IPS DF 6.9 (cell line): Measurements from ENCODE around the gene LCE5A.
"Not testable (repeated sequence)": the region's sequence is repeated elsewhere in the genome, so short reads cannot be mapped to it uniquely, and the experiment has no call there.

Experiments
- DNase-seq: peaks from one replicate; pipeline ENCODE4 v3.0.0-alpha.2; 2013; ENCODE audit warnings: low read depth, low spot score
- H3K27ac ChIP-seq: one replicate; pipeline ENCODE4 v1.5.1; 2013; ENCODE audit warnings: low read length, control low read depth
- H3K27me3 ChIP-seq: 2 replicates; pipeline ENCODE4 v1.6.1; 2013; ENCODE audit warnings: mild to moderate bottlenecking, low read length; ENCODE audit not compliant: control insufficient read depth, insufficient read depth
- H3K36me3 ChIP-seq: 2 replicates; pipeline ENCODE4 v1.6.1; 2013; ENCODE audit warnings: low read length; ENCODE audit not compliant: control insufficient read depth, insufficient read depth
- H3K4me1 ChIP-seq: 2 replicates; pipeline ENCODE4 v1.6.1; 2013; ENCODE audit warnings: low read length; ENCODE audit not compliant: control insufficient read depth, insufficient read depth
- H3K4me3 ChIP-seq: 2 replicates; pipeline ENCODE4 v1.5.1; 2013; ENCODE audit warnings: mild to moderate bottlenecking, low read length
- H3K9me3 ChIP-seq: 2 replicates; pipeline ENCODE4 v1.6.1; 2013; ENCODE audit warnings: low read length, inconsistent platforms; ENCODE audit not compliant: control insufficient read depth, insufficient read depth
- WGBS: extraction: QIAGEN DNeasy Blood & Tissue Kit; methylation state at CpG from one replicate; pipeline ENCODE4 v1.1.7; 2013; ENCODE audit warnings: mixed read lengths, missing lambda C conversion rate; ENCODE audit not compliant: insufficient read length, insufficient coverage; 5-methylcytosine and 5-hydroxymethylcytosine counted together

Gene LCE5A

GRCh38 chr1:152510503-152510902, at the start of gene LCE5A:
Gene LCE5A (plus strand): TSS chr1:152510803. CDS start chr1:152511535, 732 bp downstream.
- no CpG with 5 or more reads among the region's 3 CpGs for WGBS
- H3K36me3 ChIP-seq: no peaks in the 10 kb centered on the region
- H3K4me3 ChIP-seq: no peak within 1 kb of the TSS

GRCh38 chr1:152461544-152461943, 49.1 kb upstream of the LCE5A start:
- Histone ChIP-seq H3K27me3 (no peaks in the 10 kb centered on the region), H3K4me1 (no peaks in the 10 kb centered on the region), H3K9me3 (no peaks in the 10 kb centered on the region; the same call in 1 of the 2 replicates), H3K36me3 (no peaks in the 10 kb centered on the region), H3K27ac (no peak overlapping the region), H3K4me3 (no peak overlapping the region)
- no peak for DNase-seq
- no CpG with 5 or more reads among the region's 6 CpGs for WGBS

More at GRCh38 chr1:152510503-152510902, at the start of gene LCE5A:
- no peak for DNase-seq
- no peak within 1 kb of the TSS for H3K27ac ChIP-seq
- H3K9me3 ChIP-seq: peaks cover 19% of the 10 kb centered on the region
- no peaks in the 10 kb centered on the region for H3K27me3 ChIP-seq
- H3K4me1 ChIP-seq: no peaks in the 10 kb centered on the region

GRCh38 chr1:152462636-152463035, 48.0 kb upstream of the LCE5A start:
- Histone ChIP-seq H3K9me3 (no peaks in the 10 kb centered on the region), H3K27ac (no peak overlapping the region), H3K36me3 (no peaks in the 10 kb centered on the region), H3K4me3 (no peak overlapping the region), H3K4me1 (no peaks in the 10 kb centered on the region), H3K27me3 (no peaks in the 10 kb centered on the region)
- WGBS: no CpG with 5 or more reads among the region's 26 CpGs
- no peak for DNase-seq

GRCh38 chr1:152466217-152466616, 44.4 kb upstream of the LCE5A start:
- H3K27me3 ChIP-seq: no peaks in the 10 kb centered on the region
- no peaks in the 10 kb centered on the region for H3K36me3 ChIP-seq
- DNase-seq: no peak
- H3K4me1 ChIP-seq: no peaks in the 10 kb centered on the region
- no CpG with 5 or more reads among the region's 1 CpG for WGBS
- H3K27ac ChIP-seq: no peak overlapping the region
- H3K9me3 ChIP-seq: peaks cover 3% of the 10 kb centered on the region
- H3K4me3 ChIP-seq: no peak overlapping the region

GRCh38 chr1:152473887-152474537, 36.6 kb upstream of the LCE5A start:
- no peaks in the 10 kb centered on the region for H3K36me3 ChIP-seq
- H3K9me3 ChIP-seq: peaks cover 15% of the 10 kb centered on the region
- DNase-seq: no peak
- no peaks in the 10 kb centered on the region for H3K4me1 ChIP-seq
- no peak overlapping the region for H3K4me3 ChIP-seq
- H3K27me3 ChIP-seq: no peaks in the 10 kb centered on the region
- no CpG with 5 or more reads among the region's 4 CpGs for WGBS
- no peak overlapping the region for H3K27ac ChIP-seq

- peak; percentile 2 for DNase-seq
- Histone ChIP-seq H3K9me3 (peaks cover 13% of the 10 kb centered on the region), H3K4me1 (no peaks in the 10 kb centered on the region), H3K27me3 (no peaks in the 10 kb centered on the region), H3K36me3 (no peaks in the 10 kb centered on the region; the same call in 1 of the 2 replicates), H3K27ac (no peak overlapping the region), H3K4me3 (no peak overlapping the region)
- WGBS: no CpG with 5 or more reads among the region's 10 CpGs
Observed at GRCh38 chr1:152479792-152480595, 30.6 kb upstream of the LCE5A start.

GRCh38 chr1:152481869-152482664, 28.5 kb upstream of the LCE5A start:
- H3K27ac ChIP-seq: no peak overlapping the region
- H3K27me3 ChIP-seq: no peaks in the 10 kb centered on the region
- no peak for DNase-seq
- no peak overlapping the region for H3K4me3 ChIP-seq
- H3K36me3 ChIP-seq: no peaks in the 10 kb centered on the region; the same call in 1 of the 2 replicates
- H3K9me3 ChIP-seq: peaks cover 19% of the 10 kb centered on the region
- WGBS: no CpG with 5 or more reads among the region's 8 CpGs
- H3K4me1 ChIP-seq: no peaks in the 10 kb centered on the region

- DNase-seq: no peak
Observed at GRCh38 chr1:152486400-152487006, 24.1 kb upstream of the LCE5A start.

GRCh38 chr1:152487871-152488270, 22.7 kb upstream of the LCE5A start:
- no peak overlapping the region for H3K4me3 ChIP-seq
- no peak for DNase-seq
- no peak overlapping the region for H3K27ac ChIP-seq
- peaks cover 5% of the 10 kb centered on the region for H3K9me3 ChIP-seq
- no peaks in the 10 kb centered on the region for H3K36me3 ChIP-seq
- H3K27me3 ChIP-seq: no peaks in the 10 kb centered on the region
- H3K4me1 ChIP-seq: no peaks in the 10 kb centered on the region
- whole genome bisulfite sequencing: no CpG with 5 or more reads among the region's 2 CpGs

More at GRCh38 chr1:152486400-152487006, 24.1 kb upstream of the LCE5A start:
- H3K36me3 ChIP-seq: no peaks in the 10 kb centered on the region
- no CpG with 5 or more reads among the region's 3 CpGs for WGBS
- peaks cover 5% of the 10 kb centered on the region for H3K9me3 ChIP-seq
- no peaks in the 10 kb centered on the region for H3K4me1 ChIP-seq
- no peak overlapping the region for H3K27ac ChIP-seq
- no peak overlapping the region for H3K4me3 ChIP-seq
- H3K27me3 ChIP-seq: no peaks in the 10 kb centered on the region

- DNase-seq, H3K27ac ChIP-seq, H3K36me3 ChIP-seq, H3K9me3 ChIP-seq, H3K4me3 ChIP-seq, H3K27me3 ChIP-seq, H3K4me1 ChIP-seq: not testable (repeated sequence)
Observed at GRCh38 chr1:152491537-152491936, 19.1 kb upstream of the LCE5A start.
